OCI-LY3 (cell line): ENCODE results near the gene GRAMD2A.

Experiments
- H2AFZ ChIP-seq: fragments of 200-600, 300-600 bp; shearing (Covaris generic); 2 replicates; pipeline ENCODE4 v1.6.0; 2014; ENCODE audit warnings: antibody characterized with exemption, low read depth, low read length
- H3K27ac ChIP-seq: fragments of 200-600, 300-600 bp; sonication (generic); 2 replicates; pipeline ENCODE4 v1.5.1; 2014; ENCODE audit warnings: mild to moderate bottlenecking, low read length, moderate library complexity, mixed read lengths
- H3K27me3 ChIP-seq: fragments of 200-600, 300-600 bp; sonication (generic); 2 replicates; pipeline ENCODE4 v1.6.1; 2014; ENCODE audit warnings: low read depth, low read length, mixed read lengths
- H3K36me3 ChIP-seq: fragments of 200-600, 300-600 bp; sonication (generic); replicated peaks from 2 replicates; pipeline ENCODE3; 2014; ENCODE audit warnings: low read depth, low read length, mixed read lengths
- H3K4me1 ChIP-seq: fragments of 300-600, 200-600 bp; sonication (generic); 2 replicates; pipeline ENCODE4 v1.6.1; 2014; ENCODE audit warnings: low read length, mixed read lengths
- H3K4me2 ChIP-seq: fragments of 200-600, 300-600 bp; sonication (generic); 2 replicates; pipeline ENCODE4 v1.6.1; 2014; ENCODE audit warnings: low read length, mixed read lengths
- H3K4me3 ChIP-seq: fragments of 300-600, 200-600 bp; sonication (generic); 2 replicates; pipeline ENCODE4 v1.5.1; 2014; ENCODE audit warnings: antibody characterized with exemption, mild to moderate bottlenecking, low read length, moderate library complexity
- H3K79me2 ChIP-seq: fragments of 300-600, 200-600 bp; shearing (Covaris generic); 2 replicates; pipeline ENCODE4 v1.6.1; 2014; ENCODE audit warnings: mild to moderate bottlenecking, low read length, mixed read lengths
- H3K9ac ChIP-seq: fragments of 300-600, 200-600 bp; shearing (Covaris generic); 2 replicates; pipeline ENCODE4 v1.6.0; 2014; ENCODE audit warnings: mild to moderate bottlenecking, low read length, moderate library complexity
- H3K9me3 ChIP-seq: fragments of 200-600, 300-600 bp; shearing (Covaris generic); 2 replicates; pipeline ENCODE4 v1.6.1; 2014; ENCODE audit warnings: low read length, mixed read lengths; ENCODE audit not compliant: insufficient read depth
- H4K20me1 ChIP-seq: fragments of 200-600, 300-600 bp; sonication (generic); 2 replicates; pipeline ENCODE4 v1.6.1; 2016; ENCODE audit warnings: low read length, mixed read lengths; ENCODE audit not compliant: insufficient read depth
- EZH2phosphoT487 ChIP-seq: fragments of 200-600 bp; shearing (Covaris generic); IDR thresholded peaks from 2 replicates; pipeline ENCODE4 v1.6.1; 2018; ENCODE audit warnings: antibody characterized with exemption, mixed run types, low read depth
- TF ChIP-seq, protein P1 (sequence below): fragments of 200-600, 300-600 bp; sonication (generic); IDR thresholded peaks from 2 replicates; pipeline ENCODE4 v1.5.1; 2014; ENCODE audit warnings: antibody characterized with exemption, low read length, low read depth

Gene GRAMD2A

DNA sequence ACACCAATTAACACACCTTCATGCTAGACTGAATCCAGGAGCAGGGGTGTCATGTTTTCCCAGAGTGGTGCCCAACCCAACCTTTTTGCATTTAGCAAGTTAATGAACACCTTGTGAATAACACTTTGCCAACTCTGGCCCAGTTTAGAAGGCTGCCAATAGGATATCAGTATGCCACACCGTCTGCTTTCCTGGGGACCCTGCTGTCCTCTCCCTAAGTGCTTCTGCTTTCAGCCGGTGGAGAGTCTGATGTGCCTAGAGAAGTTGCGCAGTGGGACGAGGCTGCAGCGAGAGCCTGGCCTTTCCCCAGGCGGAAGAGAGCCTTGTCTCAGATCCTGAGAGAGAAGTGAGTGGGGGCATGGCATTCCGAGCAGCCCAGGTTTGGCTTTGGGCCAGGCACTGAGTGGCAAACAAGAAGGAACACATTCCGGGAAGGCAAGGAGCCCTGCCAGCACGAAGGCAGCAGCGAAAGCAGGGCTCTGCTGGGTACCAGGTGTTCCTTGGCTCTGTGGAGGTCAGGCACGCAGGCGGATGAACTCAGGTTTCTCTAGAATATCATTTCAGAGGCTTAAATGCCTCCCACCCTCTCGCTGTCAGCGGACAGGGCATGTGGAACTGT, 42.5 kb downstream of the GRAMD2A start:
- Histone ChIP-seq H3K4me3 (peak overlapping the region; percentile 78), H4K20me1 (no peaks in the 10 kb centered on the region), H3K27me3 (no peaks in the 10 kb centered on the region), H3K79me2 (no peaks in the 10 kb centered on the region), H3K4me2 (peak overlapping the region; percentile 80), H3K36me3 (no peaks in the 10 kb centered on the region), H3K4me1 (peaks cover 10% of the 10 kb centered on the region), H2AFZ (peak overlapping the region; percentile 90; the same call in 1 of the 2 replicates), H3K27ac (no peak overlapping the region), H3K9ac (peak overlapping the region; percentile 66; the same call in 1 of the 2 replicates), H3K9me3 (no peaks in the 10 kb centered on the region)
- TF ChIP-seq EZH2phosphoT487 = no peak
- TF ChIP-seq, protein P1, sequence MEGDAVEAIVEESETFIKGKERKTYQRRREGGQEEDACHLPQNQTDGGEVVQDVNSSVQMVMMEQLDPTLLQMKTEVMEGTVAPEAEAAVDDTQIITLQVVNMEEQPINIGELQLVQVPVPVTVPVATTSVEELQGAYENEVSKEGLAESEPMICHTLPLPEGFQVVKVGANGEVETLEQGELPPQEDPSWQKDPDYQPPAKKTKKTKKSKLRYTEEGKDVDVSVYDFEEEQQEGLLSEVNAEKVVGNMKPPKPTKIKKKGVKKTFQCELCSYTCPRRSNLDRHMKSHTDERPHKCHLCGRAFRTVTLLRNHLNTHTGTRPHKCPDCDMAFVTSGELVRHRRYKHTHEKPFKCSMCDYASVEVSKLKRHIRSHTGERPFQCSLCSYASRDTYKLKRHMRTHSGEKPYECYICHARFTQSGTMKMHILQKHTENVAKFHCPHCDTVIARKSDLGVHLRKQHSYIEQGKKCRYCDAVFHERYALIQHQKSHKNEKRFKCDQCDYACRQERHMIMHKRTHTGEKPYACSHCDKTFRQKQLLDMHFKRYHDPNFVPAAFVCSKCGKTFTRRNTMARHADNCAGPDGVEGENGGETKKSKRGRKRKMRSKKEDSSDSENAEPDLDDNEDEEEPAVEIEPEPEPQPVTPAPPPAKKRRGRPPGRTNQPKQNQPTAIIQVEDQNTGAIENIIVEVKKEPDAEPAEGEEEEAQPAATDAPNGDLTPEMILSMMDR = no peak

DNA sequence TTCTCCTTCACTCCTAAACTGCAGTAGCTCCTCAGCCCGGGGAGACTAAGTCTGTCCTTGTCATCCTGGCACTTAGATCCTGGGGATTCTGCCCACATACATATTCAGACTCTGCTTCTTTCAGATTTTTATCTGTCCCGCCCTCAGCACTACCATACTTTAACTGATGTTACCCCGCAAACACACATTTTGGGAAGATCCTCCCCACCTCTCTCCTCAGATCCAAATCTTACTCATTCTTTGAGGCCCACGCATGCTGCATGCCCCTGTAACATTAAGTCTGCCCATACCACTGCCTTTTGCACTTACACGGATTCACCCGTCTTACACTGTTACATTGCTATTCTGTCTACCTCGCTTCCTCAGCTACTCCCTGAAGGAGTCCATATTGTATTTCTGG, 43.3 kb downstream of the GRAMD2A start:
- H3K27ac ChIP-seq = no peak overlapping the region

DNA sequence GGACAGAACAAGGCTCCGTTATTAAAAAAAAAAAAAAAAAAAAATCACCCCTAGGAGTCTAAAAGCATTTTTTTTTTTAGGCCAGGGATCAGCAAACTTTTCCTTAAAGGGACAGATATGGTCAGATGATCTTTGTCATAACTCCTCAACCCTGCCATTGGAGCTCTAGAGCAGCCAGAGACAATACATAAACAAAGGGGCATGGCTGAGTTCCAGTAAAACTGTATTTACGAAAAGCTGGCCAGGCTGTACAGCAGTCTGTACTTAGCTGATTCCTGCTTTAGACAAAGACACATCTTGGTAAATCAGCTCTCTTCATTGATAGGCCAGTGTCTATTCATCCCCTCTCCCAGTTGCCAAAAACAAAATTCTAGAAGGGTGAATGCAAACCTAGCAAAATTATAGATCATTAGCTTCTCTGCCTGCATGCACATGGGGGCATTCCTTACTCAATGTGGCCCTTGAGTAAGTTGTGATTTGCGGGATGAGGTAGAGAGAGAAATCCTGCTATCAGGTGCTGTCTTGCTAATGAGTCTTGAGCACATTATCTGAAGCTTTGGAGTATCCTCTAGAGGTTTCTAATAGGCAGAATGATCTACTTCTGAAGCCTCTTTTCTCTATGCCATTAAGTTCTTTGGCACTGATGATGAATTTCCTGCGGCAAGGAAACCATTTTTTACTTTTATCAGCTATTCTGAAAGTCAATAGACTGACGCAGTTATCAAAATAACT, 44.2 kb downstream of the GRAMD2A start:
- H3K9me3 ChIP-seq = no peaks in the 10 kb centered on the region
- no peaks in the 10 kb centered on the region for H3K36me3 ChIP-seq
- no peaks in the 10 kb centered on the region for H3K27me3 ChIP-seq
- H2AFZ ChIP-seq = no peak overlapping the region
- no peak overlapping the region for H3K27ac ChIP-seq
- H3K4me3 ChIP-seq = no peak overlapping the region
- no peaks in the 10 kb centered on the region for H4K20me1 ChIP-seq
- H3K9ac ChIP-seq = no peak overlapping the region
- TF ChIP-seq EZH2phosphoT487 = no peak
- TF ChIP-seq, protein P1 = no peak
- no peak overlapping the region for H3K4me2 ChIP-seq
- H3K79me2 ChIP-seq = no peaks in the 10 kb centered on the region
- H3K4me1 ChIP-seq = peaks cover 10% of the 10 kb centered on the region

More for the DNA sequence above, 43.3 kb downstream of the GRAMD2A start:
- Histone ChIP-seq H3K9ac (no peak overlapping the region), H4K20me1 (no peaks in the 10 kb centered on the region), H2AFZ (no peak overlapping the region), H3K27me3 (no peaks in the 10 kb centered on the region), H3K4me2 (no peak overlapping the region), H3K4me1 (peaks cover 10% of the 10 kb centered on the region), H3K36me3 (no peaks in the 10 kb centered on the region), H3K79me2 (no peaks in the 10 kb centered on the region), H3K9me3 (no peaks in the 10 kb centered on the region), H3K4me3 (no peak overlapping the region)
- TF ChIP-seq EZH2phosphoT487 = no peak
- TF ChIP-seq, protein P1 = no peak

DNA sequence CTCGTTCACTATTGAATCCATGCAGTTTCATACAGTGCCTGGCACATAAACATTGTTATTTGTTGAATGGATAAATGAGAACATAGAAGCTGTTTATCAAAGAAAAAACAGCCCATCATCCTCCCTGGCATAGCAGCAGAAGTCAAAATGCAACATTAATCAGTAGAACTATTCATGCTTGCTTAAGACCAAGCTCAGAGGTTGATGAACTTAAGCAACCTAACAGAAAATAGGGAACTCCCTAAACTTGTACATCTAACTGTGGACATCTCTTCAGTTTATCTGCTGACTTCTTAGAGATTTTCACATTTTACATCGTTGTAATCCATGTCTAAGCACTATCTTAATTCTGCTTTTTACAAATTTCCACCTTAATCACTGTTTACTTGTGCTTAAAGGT, 50.2 kb downstream of the GRAMD2A start:
- Histone ChIP-seq H3K4me3 (no peak overlapping the region), H4K20me1 (no peaks in the 10 kb centered on the region), H3K27ac (no peak overlapping the region), H3K9ac (no peak overlapping the region), H3K9me3 (no peaks in the 10 kb centered on the region), H3K27me3 (no peaks in the 10 kb centered on the region), H3K79me2 (no peaks in the 10 kb centered on the region), H3K4me1 (peaks cover 1% of the 10 kb centered on the region), H3K4me2 (no peak overlapping the region), H2AFZ (no peak overlapping the region), H3K36me3 (no peaks in the 10 kb centered on the region)
- TF ChIP-seq, protein P1 = no peak
- no peak for TF ChIP-seq EZH2phosphoT487
